Parathyroid adenoma (tissue), 2 donors: ENCODE data around the gene POLR2J.
"Not testable (repeated sequence)": the region's sequence is repeated elsewhere in the genome, so short reads cannot be mapped to it uniquely, and the experiment has no call there.

Experiments
- H2AFZ ChIP-seq: fragments of 300-600 bp; sonication (generic); one replicate; pipeline ENCODE4 v1.7.0; 2017; ENCODE audit warnings: antibody characterized with exemption, mild to moderate bottlenecking
- H3K27ac ChIP-seq: fragments of 300-600 bp; sonication (generic); one replicate; pipeline ENCODE4 v1.7.0; 2017
- H3K27me3 ChIP-seq: fragments of 300-600 bp; sonication (generic); one replicate; pipeline ENCODE4 v1.7.0; 2017; ENCODE audit warnings: low read length; ENCODE audit not compliant: control insufficient read depth, insufficient read depth
- H3K36me3 ChIP-seq: fragments of 300-600 bp; sonication (generic); one replicate; pipeline ENCODE4 v1.7.0; 2017; ENCODE audit warnings: low read length; ENCODE audit not compliant: control insufficient read depth, insufficient read depth
- H3K4me1 ChIP-seq: fragments of 300-600 bp; sonication (generic); one replicate; pipeline ENCODE4 v1.7.0; 2017; ENCODE audit warnings: control low read depth
- H3K4me2 ChIP-seq: fragments of 300-600 bp; sonication (generic); one replicate; pipeline ENCODE4 v1.7.0; 2017; ENCODE audit warnings: low read length
- H3K4me3 ChIP-seq: fragments of 300-600 bp; sonication (generic); one replicate; pipeline ENCODE4 v1.7.0; 2017; ENCODE audit warnings: low read depth, low read length
- H3K79me2 ChIP-seq: fragments of 300-600 bp; sonication (generic); one replicate; pipeline ENCODE4 v1.7.0; 2017; ENCODE audit warnings: control low read depth
- H3K9ac ChIP-seq: fragments of 300-600 bp; sonication (generic); one replicate; pipeline ENCODE4 v1.7.0; 2017; ENCODE audit warnings: mild to moderate bottlenecking
- H3K9me3 ChIP-seq: fragments of 300-600 bp; sonication (generic); one replicate; pipeline ENCODE4 v1.7.0; 2017; ENCODE audit warnings: low read length; ENCODE audit not compliant: control insufficient read depth
- TF ChIP-seq, protein P1 (sequence below): fragments of 300-600 bp; sonication (generic); IDR thresholded peaks from one replicate; pipeline ENCODE4 v1.7.0; 2017; ENCODE audit warnings: antibody characterized with exemption, mild to moderate bottlenecking
- donor health status: primary hyperparathyroidism.

Gene POLR2J

DNA sequence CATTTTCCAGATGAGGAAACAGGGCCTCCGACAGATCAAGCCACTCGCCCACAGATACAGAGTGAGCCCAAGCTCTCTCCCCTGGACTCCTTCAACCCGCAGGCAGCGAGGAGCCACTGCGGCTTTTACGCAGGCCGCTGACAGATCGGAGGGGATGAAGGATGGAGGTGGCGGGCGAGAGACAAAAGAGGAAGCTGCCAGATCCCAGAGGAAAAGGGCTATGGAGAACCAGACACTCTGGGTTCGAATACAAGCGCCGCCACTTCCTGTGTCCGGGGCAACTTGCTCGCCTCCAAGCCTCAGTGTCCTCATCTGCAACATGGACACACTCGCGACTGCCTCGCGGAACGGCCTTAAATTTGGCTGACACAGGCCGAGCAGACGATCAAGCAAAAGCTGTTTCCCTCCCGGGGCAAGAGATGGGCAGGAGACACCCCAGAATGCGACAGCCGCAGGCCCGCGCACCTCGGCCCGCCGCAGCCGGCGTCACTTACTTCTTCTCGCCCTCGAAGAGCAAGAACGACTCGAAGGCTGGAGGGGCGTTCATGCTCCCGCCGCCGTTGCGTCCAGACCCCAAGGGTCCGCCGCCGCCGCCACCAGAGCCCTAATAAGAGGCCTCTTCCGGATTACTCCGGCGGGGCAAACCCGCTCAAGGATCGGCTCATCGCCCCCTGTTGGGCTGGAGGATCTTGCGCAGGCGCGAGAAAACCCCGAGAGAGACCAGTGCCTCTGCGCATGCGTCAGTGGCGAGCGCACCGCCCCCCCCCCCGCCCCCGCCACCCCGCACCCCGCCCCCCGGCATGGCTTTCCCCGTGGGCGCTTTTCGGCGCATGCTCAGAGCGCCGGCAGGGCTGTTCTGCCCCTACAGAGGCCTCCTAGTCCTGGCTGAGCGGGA lies at the start of gene POLR2J:
Gene POLR2J, minus strand, starts transcription at position 609 of the 895 bp plus-strand sequence. Its CDS starts 62 bp downstream, at position 547.
- not testable (repeated sequence) for H3K36me3 ChIP-seq, H3K4me2 ChIP-seq, H3K9ac ChIP-seq, H3K27me3 ChIP-seq, H3K4me3 ChIP-seq, H3K79me2 ChIP-seq, H3K9me3 ChIP-seq, H3K4me1 ChIP-seq, H3K27ac ChIP-seq
- H2AFZ ChIP-seq = peak within 1 kb of the TSS; percentile 70
- TF ChIP-seq, protein P1, sequence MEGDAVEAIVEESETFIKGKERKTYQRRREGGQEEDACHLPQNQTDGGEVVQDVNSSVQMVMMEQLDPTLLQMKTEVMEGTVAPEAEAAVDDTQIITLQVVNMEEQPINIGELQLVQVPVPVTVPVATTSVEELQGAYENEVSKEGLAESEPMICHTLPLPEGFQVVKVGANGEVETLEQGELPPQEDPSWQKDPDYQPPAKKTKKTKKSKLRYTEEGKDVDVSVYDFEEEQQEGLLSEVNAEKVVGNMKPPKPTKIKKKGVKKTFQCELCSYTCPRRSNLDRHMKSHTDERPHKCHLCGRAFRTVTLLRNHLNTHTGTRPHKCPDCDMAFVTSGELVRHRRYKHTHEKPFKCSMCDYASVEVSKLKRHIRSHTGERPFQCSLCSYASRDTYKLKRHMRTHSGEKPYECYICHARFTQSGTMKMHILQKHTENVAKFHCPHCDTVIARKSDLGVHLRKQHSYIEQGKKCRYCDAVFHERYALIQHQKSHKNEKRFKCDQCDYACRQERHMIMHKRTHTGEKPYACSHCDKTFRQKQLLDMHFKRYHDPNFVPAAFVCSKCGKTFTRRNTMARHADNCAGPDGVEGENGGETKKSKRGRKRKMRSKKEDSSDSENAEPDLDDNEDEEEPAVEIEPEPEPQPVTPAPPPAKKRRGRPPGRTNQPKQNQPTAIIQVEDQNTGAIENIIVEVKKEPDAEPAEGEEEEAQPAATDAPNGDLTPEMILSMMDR = peak; percentile 40

DNA sequence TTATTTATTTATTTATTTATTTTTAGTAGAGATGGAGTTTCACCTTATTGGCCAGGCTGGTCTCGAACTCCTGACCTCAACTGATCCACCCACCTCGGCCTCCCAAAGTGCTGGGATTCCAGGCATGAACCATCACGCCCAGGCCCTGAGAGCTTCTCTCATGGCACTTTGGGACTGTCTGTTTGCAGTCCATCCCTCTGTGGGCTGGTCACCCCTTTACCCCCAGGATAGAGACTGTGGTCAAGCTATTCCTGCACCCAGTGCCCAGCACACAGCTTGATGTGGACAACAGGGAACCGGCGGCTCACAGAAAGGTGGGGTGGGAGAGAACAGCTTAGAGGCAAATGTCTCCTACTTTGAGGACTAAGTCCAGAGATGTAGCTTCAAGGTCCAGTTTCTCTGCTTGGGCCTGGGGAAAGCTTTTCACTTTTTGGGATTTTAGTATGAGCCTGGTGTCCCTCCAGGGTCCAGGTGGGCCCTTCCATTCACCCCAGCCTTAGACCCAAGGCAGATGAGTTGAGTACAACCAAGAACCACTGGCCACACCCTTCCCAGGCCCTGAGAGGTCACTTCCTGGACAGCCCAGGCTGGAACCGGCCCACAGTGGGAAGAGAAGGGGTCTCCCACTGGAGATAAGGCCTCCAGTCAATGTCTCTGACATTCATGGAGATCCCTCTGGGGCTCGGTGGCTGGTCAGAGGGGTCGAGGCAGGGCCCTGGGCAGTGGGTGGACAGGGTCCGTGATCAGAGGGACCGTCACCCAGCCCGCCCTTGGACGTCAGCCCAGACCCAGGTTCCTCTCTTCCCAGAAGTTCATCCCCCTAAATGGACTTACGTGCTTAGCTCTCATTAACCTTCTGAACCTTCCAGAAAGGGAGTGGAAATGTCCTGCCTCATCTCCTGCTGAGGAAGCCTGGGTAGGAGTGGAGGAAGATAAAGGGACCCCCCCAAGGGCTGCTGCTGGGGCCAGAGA lies 49.4 kb upstream of the POLR2J start:
- not testable (repeated sequence) for H2AFZ ChIP-seq, H3K4me2 ChIP-seq, H3K9me3 ChIP-seq, H3K4me1 ChIP-seq, H3K4me3 ChIP-seq, H3K27me3 ChIP-seq, H3K9ac ChIP-seq, H3K79me2 ChIP-seq, H3K36me3 ChIP-seq, H3K27ac ChIP-seq

DNA sequence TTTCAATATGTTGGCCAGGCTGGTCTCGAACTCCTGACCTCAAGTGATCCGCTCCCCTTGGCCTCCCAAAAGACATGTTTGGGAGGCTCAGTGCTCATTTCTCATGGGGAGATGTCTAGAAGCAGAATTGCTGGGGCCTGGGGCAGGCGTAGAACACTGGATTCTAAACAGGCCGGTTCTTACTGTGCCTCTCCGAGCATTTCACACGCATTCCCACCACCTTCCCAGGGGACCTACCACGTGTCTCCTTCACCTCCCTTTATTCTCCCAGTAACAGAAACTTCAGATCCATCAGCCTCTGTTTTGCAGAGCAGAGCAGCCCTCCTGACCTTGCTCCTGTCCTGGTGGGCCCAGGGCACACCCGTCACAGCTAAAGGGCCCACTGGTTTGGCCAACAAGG lies 48.5 kb upstream of the POLR2J start:
- H3K36me3 ChIP-seq, H3K27me3 ChIP-seq, H3K27ac ChIP-seq, H3K4me3 ChIP-seq, H3K79me2 ChIP-seq, H3K4me1 ChIP-seq, H3K4me2 ChIP-seq, H2AFZ ChIP-seq, H3K9me3 ChIP-seq, H3K9ac ChIP-seq: not testable (repeated sequence)

DNA sequence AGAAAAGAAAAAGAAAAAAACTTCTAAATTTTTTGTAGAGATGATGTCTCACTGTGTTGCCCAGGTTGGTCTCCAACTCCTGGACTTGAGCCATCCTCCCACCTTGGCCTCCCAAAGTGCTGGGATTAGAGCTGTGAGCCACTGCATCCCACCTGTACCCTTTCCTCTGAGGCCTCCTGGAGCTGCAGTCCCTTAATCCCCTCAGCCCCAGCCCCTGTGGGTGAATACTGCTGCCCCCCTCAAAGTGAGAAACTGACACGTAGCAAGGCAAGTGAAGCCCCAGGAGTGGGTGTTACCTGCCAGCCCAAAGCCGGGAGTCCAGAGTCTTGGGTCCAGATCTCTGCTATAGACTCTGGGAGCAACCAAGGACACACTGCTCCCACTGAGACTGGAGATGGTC lies 46.1 kb upstream of the POLR2J start:
- H3K4me1 ChIP-seq, H3K27me3 ChIP-seq, H3K36me3 ChIP-seq: not testable (repeated sequence)

DNA sequence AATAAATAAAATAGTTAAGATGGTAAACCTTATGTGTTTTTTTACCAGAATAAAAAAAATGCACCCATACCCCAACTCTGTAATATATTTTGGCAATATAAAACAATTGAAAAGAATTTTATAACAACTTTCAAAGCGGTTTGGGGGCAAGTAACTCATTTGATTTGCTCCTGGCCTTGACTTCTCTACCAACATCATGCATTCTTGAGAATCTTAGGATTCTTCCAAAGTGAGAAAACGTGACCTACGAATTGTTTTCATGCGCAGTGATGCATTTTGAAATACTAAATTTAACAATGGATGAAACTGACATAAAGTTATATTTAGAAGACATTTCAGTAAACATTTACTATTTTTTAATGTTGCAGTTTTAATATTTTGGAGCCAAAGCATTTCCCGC lies 42.1 kb upstream of the POLR2J start:
- not testable (repeated sequence) for H3K9me3 ChIP-seq, H3K4me1 ChIP-seq, H3K4me3 ChIP-seq, H3K9ac ChIP-seq, H3K79me2 ChIP-seq, H3K27me3 ChIP-seq, H3K36me3 ChIP-seq, H3K4me2 ChIP-seq, H3K27ac ChIP-seq, H2AFZ ChIP-seq

More for the DNA sequence above, 46.1 kb upstream of the POLR2J start:
- not testable (repeated sequence) for H3K4me2 ChIP-seq, H2AFZ ChIP-seq, H3K9me3 ChIP-seq, H3K4me3 ChIP-seq, H3K79me2 ChIP-seq, H3K27ac ChIP-seq, H3K9ac ChIP-seq

DNA sequence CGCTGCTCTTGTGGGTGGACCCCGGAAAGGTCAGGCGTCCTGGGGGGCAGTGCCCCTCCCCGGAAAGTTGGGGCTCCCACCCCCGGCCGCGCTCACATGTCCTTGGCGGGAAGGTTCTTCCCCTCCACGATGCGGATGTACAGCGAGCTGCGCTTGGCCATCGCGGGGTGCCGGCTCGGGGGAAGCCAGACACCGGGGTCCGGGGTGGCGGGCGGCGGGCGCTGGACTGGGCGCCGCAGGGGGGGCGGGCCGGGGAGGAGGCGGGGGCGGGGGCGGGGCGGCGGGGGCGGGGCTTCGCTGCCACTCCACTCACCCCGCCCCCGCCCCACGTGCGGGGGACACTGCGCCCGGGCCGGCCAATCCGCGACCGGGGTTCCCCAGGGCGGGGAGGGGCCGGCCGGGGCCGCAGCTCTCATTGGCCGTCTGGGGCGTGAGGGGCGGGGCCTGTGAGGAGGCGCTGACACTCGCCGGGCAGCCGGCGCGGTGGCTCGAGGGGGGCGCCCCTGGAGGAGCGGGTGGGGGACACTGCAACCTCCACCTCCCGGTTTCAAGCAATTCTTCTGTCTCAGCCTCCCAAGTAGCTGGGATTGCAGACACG lies 38.9 kb upstream of the POLR2J start, which contains the start of gene RASA4B:
Gene RASA4B, minus strand, starts transcription at position 228 of the 598 bp plus-strand sequence. Its CDS starts 67 bp downstream, at position 161.
- H3K36me3 ChIP-seq, H3K4me2 ChIP-seq, H3K27ac ChIP-seq, H3K9me3 ChIP-seq, H3K79me2 ChIP-seq, H3K4me3 ChIP-seq, H3K4me1 ChIP-seq, H2AFZ ChIP-seq, H3K9ac ChIP-seq, H3K27me3 ChIP-seq: not testable (repeated sequence)

DNA sequence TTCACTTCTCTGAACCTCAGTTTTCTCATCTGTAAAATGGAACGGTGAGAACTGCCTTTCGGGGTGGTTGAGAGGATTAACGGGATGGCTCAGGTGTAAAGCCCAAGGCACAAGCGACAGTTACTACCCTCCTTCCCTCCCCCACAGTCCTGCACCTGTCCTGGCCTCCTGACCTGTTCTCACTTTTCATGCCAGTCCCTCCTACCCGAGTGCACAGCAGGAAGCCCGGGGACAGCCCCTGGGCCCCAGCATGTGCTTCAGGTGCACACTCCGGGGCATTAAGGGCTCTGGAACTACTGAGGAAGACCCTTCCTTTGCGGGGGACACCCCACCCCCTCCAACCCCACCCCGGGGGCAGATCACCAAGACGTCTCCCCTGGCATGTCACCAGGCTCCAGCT lies 38.2 kb upstream of the POLR2J start:
- not testable (repeated sequence) for H2AFZ ChIP-seq, H3K9ac ChIP-seq, H3K4me3 ChIP-seq, H3K27me3 ChIP-seq, H3K27ac ChIP-seq, H3K36me3 ChIP-seq, H3K4me1 ChIP-seq, H3K4me2 ChIP-seq, H3K79me2 ChIP-seq, H3K9me3 ChIP-seq

DNA sequence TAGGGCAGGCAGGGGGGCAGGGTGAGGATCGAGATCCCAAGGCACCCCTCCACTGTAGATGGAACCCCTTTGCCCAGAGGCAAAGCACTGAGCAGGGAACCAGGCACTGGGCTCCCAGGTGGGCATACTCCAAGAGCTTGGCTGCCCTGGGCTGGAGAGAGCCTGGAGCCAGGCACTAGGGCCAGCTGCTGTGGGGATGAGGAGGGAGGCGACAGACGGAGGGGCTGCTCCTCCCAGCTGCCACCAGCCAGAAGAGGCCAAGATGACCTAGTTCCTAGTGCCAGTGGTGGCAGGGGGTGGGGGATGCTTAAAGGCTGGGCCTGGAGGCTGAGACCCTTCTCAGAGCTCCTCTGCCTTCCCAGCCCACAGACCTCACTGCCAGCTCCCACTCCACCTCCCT lies 37.2 kb upstream of the POLR2J start:
- H3K27me3 ChIP-seq, H3K4me2 ChIP-seq, H3K4me3 ChIP-seq, H2AFZ ChIP-seq, H3K79me2 ChIP-seq, H3K27ac ChIP-seq, H3K9ac ChIP-seq, H3K36me3 ChIP-seq, H3K9me3 ChIP-seq, H3K4me1 ChIP-seq: not testable (repeated sequence)

DNA sequence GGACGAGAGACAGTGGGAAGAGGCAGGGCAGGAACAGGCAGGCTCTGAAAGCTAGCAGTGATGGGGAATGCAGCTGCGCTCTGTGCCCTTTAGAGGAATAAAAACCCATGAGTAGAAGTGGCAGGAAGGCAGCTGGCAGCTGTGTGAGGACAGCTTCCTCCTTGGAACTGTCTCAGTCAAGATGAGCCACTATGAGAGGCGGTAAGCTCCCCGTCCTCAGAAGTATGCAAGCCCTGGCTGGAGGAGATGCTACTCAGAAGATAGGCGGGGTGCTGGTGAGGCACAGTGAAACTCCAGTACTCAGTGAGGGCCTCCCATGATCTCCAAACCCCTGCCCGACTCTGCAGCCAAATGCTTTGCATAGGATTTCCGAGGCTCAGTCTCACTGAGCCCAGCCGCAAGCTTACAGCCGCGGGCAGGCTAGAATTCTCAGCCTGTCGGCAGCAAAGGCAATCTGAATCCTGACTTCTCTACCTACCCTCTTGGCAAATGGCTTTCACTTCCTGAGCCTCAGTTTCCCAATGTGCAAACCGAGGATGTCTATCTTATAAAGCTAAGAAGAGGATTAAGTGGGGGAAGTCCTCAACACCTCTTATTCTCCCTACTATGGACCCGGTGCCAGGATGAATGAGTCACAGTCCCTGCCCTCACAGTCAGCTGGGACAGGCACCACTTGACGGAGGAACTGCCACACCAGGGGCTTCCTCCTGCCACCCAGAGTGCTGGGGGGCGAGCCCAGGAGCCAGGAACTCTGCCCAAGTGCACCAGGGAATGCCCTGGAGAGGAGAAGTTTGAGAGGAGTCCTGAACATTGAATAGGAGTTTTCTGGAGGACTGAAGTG lies 36.4 kb upstream of the POLR2J start:
- not testable (repeated sequence) for H3K27ac ChIP-seq, H3K9me3 ChIP-seq, H3K79me2 ChIP-seq, H3K9ac ChIP-seq, H3K4me1 ChIP-seq, H3K4me3 ChIP-seq, H3K36me3 ChIP-seq, H3K27me3 ChIP-seq, H3K4me2 ChIP-seq, H2AFZ ChIP-seq
